Esophagus squamous epithelium (tissue), 5 donors: ENCODE measurements around the gene SLC25A22. TPM values are rescaled to one million over a fixed set of nuclear protein-coding genes. Genes with fewer than 3 reads are reported as not detected.
A peak's percentile ranks its signal among the peaks of the same experiment; 100 is the strongest.

Experiments used
- DNase-seq: peaks from one replicate; lab custom pipeline; 2025; lab: John Stamatoyannopoulos, UW
- H3K27ac ChIP-seq, 4 donors: fragments of 200-600 bp; sonication (generic); one replicate each; pipeline ENCODE4 v1.5.1; 2016 to 2019; ENCODE audit warnings: mild to moderate bottlenecking in 1 of 4
- H3K27me3 ChIP-seq, 4 donors: fragments of 200-600 bp; sonication (generic); 1 replicate in 3 of 4; 2 replicates in 1 of 4; pipeline versions ENCODE4 v1.5.1 to v1.6.0; 2017 to 2021; ENCODE audit warnings: antibody characterized with exemption in 1 of 4
- H3K36me3 ChIP-seq, 3 donors: fragments of 200-600 bp; sonication (generic); one replicate each; pipeline ENCODE4 v1.5.1; 2016 to 2019
- H3K4me1 ChIP-seq, 3 donors: fragments of 200-600 bp; sonication (generic); one replicate each; pipeline ENCODE4 v1.5.1; 2017 to 2019
- H3K4me3 ChIP-seq, 4 donors: fragments of 200-600 bp; sonication (generic); 1 replicate in 3 of 4; 2 replicates in 1 of 4; pipeline ENCODE4 v1.5.1; 2016 to 2019; ENCODE audit warnings: mild to moderate bottlenecking in 2 of 4, moderate library complexity in 1 of 4
- H3K9me3 ChIP-seq, 3 donors: fragments of 200-600 bp; sonication (generic); one replicate each; pipeline ENCODE4 v1.5.1; 2016 to 2019
- CTCF ChIP-seq, 6 experiments: fragments of 450-650 bp in 4 of 6; fragments of 200-600 bp in 2 of 6; sonication (generic) in 2 of 6; IDR thresholded peaks; one replicate each; pipeline ENCODE4 v1.5.1; 2016 to 2019; ENCODE audit warnings: antibody characterized with exemption in 6 of 6, mild to moderate bottlenecking in 4 of 6, moderate library complexity in 4 of 6
- POLR2A ChIP-seq, 4 donors: fragments of 450-650 bp; IDR thresholded peaks; one replicate each; pipeline ENCODE4 v1.6.1; 2017; ENCODE audit warnings: antibody characterized with exemption in 4 of 4, mild to moderate bottlenecking in 4 of 4, moderate library complexity in 3 of 4
- WGBS, 2 donors: methylation state at CpG; one replicate each; pipeline ENCODE4 v1.1.5; 2018; 5-methylcytosine and 5-hydroxymethylcytosine counted together
- intact Hi-C: fragments of 100-400 bp; cut with DNase I; formaldehyde crosslinking; loops from one replicate; pipeline ENCODE4 v1.15.0; 2022
- total RNA-seq, 4 donors: library from RNA; depleted of rRNA; stranded (reverse); fragments of >200 nt; gene quantifications; one replicate each; pipeline ENCODE4 v1.1.0, GENCODE V29; 2016
- donor health status: DM: yes; HTN: yes; CAD: no.

Gene SLC25A22
- total RNA-seq, 4 donors from 2014 or later, result 4.0 to 14.7 (median 9.8) TPM

DNA sequence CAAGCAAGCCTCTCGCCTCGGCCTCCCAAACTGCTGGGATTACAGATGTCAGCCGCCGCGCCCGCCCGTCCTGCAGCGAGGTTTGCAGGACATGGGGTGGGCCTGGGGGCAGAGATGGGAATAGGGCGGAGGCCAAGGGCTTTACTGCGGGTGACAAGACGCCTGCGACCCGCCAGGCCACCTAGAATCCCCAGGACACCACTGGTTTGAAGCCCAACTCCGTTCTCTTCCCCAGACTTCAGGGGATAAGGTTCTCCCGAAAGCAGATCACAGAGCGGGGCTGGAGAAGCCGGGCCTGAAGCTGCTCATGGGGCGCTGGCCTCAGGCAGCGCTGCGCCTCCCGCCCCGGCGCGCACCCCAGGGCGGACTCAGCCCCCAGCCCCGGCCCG lies 43.9 kb upstream of the SLC25A22 start:
- Histone ChIP-seq H3K36me3 (peaks cover 19 to 38% (median 23%) of the 10 kb centered on the region in 3 donors), H3K27ac (peak overlapping the region; percentile 88 to 98 (median 94)), H3K4me1 (peaks cover 43 to 92% (median 59%) of the 10 kb centered on the region in 3 donors), H3K27me3 (peaks cover 0 to 4% (median 0%) of the 10 kb centered on the region in 4 donors), H3K9me3 (no peaks in the 10 kb centered on the region), H3K4me3 (peak overlapping the region; percentile 67 to 97 (median 87))
- WGBS, 2 donors, result 0% methylated on average over 2 of the region's 27 CpGs; no CpG with 5 or more reads in 1 of the 2 donors
- intact Hi-C loops, result no loop called here
- no peak for DNase-seq
- TF ChIP-seq POLR2A (IDR thresholded peaks at IDR 0.05) (no peak), CTCF (IDR thresholded peaks at IDR 0.05) (no peak)

DNA sequence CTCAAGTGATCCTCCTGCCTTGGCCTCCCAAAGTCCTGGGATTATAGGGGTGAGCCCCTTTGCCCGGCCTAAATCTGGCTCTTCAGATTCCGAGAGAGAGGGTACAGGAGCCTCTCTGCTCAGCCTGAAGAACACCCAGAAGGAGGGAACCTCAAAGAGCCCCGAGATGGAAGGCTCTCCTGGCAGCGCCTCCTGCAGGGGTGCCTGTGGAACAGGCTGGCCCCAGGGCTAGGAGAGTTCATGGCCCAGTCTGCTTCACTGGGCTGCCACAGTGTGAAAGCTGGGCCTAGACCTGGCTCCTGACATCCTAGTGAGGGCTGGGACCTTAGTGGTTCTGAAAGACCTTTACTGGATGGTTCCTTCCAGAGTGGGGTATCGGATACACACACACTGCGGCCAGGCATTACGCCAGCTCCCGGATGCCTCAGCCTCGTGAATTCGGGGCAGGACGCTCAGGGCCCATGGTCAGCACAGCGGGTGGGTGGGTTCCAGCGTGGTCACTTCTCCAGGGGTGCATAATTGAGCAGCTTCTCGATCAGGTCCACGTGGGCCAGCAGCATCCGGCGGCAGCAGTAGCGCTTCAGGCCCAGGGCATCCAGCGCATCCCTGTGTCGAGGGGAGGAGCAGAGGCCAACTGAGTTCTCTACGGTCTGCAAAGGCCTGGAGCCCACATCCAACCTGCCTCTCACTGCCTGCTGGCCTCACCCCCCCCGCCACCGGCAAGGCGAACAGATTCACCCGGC lies 42.0 kb upstream of the SLC25A22 start:
- no peak overlapping the region for H3K27ac ChIP-seq
- TF ChIP-seq POLR2A (IDR thresholded peaks at IDR 0.05) (no peak), CTCF (IDR thresholded peaks at IDR 0.05) (no peak)
- peaks cover 19 to 51% (median 24%) of the 10 kb centered on the region in 3 donors for H3K36me3 ChIP-seq
- DNase-seq, result no peak
- peaks cover 44 to 90% (median 46%) of the 10 kb centered on the region in 3 donors for H3K4me1 ChIP-seq
- H3K27me3 ChIP-seq, result peaks cover 0 to 4% (median 0%) of the 10 kb centered on the region in 4 donors
- no peaks in the 10 kb centered on the region for H3K9me3 ChIP-seq
- peak overlapping the region in 1 of 4 donors; percentile 89 for H3K4me3 ChIP-seq
- intact Hi-C loops, result no loop called here
- WGBS, 2 donors, result 72 to 80% methylated on average over 1 to 4 of the region's 25 CpGs

GRCh38 chr11:839280-839623 lies 41.2 kb upstream of the SLC25A22 start:
- intact Hi-C loops, result no loop called here

DNA sequence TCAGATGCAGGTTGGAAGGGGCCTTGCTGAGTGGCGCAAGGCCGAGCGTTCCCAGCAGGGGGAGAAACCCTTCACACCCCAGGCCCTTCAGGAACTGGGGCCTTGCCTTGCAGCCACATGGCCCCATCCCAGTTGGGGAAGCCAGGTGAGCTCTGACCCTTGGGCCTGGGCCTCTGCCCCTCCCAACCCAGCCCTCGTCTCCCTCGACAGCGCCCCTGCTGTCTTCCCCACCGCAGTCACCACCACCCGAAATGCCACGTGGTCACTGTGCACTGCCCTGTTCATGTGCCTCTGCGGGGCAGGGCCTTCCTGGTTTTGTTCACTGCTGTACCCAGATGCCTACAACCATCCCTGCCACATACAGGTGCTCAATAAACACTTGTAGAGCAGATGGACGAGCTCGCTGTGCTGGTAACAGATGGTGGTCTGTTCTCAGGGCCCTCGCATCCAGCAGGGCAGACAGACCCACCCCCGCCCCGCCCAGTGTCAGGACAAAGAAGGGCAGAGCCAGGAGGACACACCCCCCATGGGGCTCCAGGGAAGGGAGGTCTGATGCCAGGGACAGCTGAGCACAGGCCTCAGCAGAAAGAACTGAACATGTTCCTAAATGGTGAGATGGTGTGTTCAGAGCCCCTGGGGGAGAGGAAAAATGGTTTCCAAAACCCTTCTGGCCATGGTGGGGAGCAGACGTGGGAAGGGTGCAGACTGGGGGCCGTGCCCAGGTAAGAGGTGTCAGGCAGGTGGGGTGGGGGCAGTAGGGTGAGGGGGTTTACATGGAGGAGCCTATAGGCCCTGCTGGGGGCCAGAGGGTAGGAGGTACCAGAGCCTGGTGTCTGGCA lies 40.6 kb upstream of the SLC25A22 start:
- no peak overlapping the region for H3K4me3 ChIP-seq
- intact Hi-C loops, result no loop called here
- peaks cover 19 to 51% (median 24%) of the 10 kb centered on the region in 3 donors for H3K36me3 ChIP-seq
- no peak for DNase-seq
- TF ChIP-seq POLR2A (IDR thresholded peaks at IDR 0.05) (no peak), CTCF (IDR thresholded peaks at IDR 0.05) (no peak)
- peaks cover 46 to 90% (median 46%) of the 10 kb centered on the region in 3 donors for H3K4me1 ChIP-seq
- 50 to 70% methylated on average over 2 to 9 of the region's 17 CpGs for WGBS, 2 donors
- no peaks in the 10 kb centered on the region for H3K27me3 ChIP-seq
- peak overlapping the region in 2 of 4 donors; percentile 1 to 33 for H3K27ac ChIP-seq
- no peaks in the 10 kb centered on the region for H3K9me3 ChIP-seq

More at GRCh38 chr11:839280-839623, 41.2 kb upstream of the SLC25A22 start:
- peak overlapping the region in 2 of 4 donors; percentile 1 to 33 for H3K27ac ChIP-seq
- TF ChIP-seq CTCF (IDR thresholded peaks at IDR 0.05), result no peak
- TF ChIP-seq POLR2A (IDR thresholded peaks at IDR 0.05), result no peak
- H3K36me3 ChIP-seq, result peaks cover 19 to 51% (median 24%) of the 10 kb centered on the region in 3 donors
- no peak for DNase-seq
- WGBS, 2 donors, result 80% methylated on average over 2 of the region's 5 CpGs
- peaks cover 0 to 4% (median 0%) of the 10 kb centered on the region in 4 donors for H3K27me3 ChIP-seq
- no peaks in the 10 kb centered on the region for H3K9me3 ChIP-seq
- H3K4me3 ChIP-seq, result no peak overlapping the region
- peaks cover 46 to 90% (median 46%) of the 10 kb centered on the region in 3 donors for H3K4me1 ChIP-seq

DNA sequence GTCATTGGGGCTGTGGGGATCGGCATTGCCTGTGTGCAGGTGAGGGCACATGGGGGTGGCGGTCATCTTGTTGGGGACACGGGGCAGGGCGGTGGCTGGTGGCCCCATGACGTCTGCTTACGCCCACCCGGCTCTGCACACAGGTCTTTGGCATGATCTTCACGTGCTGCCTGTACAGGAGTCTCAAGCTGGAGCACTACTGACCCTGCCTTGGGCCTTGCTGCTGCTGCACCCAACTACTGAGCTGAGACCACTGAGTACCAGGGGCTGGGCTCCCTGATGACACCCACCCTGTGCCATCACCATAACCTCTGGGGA lies 39.9 kb upstream of the SLC25A22 start:
- H3K9me3 ChIP-seq, result no peaks in the 10 kb centered on the region
- no peak for DNase-seq
- no CpG with 5 or more reads among the region's 8 CpGs for WGBS, 2 donors
- peaks cover 19 to 51% (median 24%) of the 10 kb centered on the region in 3 donors for H3K36me3 ChIP-seq
- peak overlapping the region in 1 of 4 donors; percentile 1 for H3K27ac ChIP-seq
- H3K4me1 ChIP-seq, result peaks cover 42 to 90% (median 43%) of the 10 kb centered on the region in 3 donors
- intact Hi-C loops, result no loop called here
- H3K4me3 ChIP-seq, result no peak overlapping the region
- TF ChIP-seq POLR2A (IDR thresholded peaks at IDR 0.05), result no peak
- TF ChIP-seq CTCF (IDR thresholded peaks at IDR 0.05), result no peak
- H3K27me3 ChIP-seq, result no peaks in the 10 kb centered on the region
